Measurements from ENCODE around the gene PCDHGA2.

GRCh38 chr5:141373673-141374317 is 35.2 kb downstream of the PCDHGA2 start, which contains the start of gene PCDHGA6:
- TF ChIP-seq EZH2 (IDR thresholded peaks at IDR 0.05; ENCODE audit: low read length, unreplicated experiment) = no peak
- no peak for TF ChIP-seq CTCF (conservative IDR thresholded peaks at IDR 0.05; ENCODE audit: low read depth, low read length)
- no peak for TF ChIP-seq EZH2phosphoT487 (IDR thresholded peaks at IDR 0.05; ENCODE audit: borderline replicate concordance, low read length)
